Upper lobe of right lung (tissue), 1 donor: ENCODE data around the gene PPFIA2. TPM values are rescaled to one million over a fixed set of nuclear protein-coding genes. Genes with fewer than 3 reads are reported as not detected.
"Not testable (repeated sequence)": the region's sequence is repeated elsewhere in the genome, so short reads cannot be mapped to it uniquely, and the experiment has no call there.

Experiments
- ATAC-seq: fragments of 200-7000 bp; cut with Tn5 transposase; one replicate; pipeline ENCODE4 v1.9.1; 2020; ENCODE audit warnings: mild to moderate bottlenecking, moderate library complexity
- DNase-seq: peaks from one replicate; pipeline ENCODE4 v3.0.0-alpha.2; 2020
- H3K27ac ChIP-seq: fragments of 200-600 bp; one replicate; pipeline ENCODE4 v1.8.0; 2022
- H3K27me3 ChIP-seq: fragments of 200-600 bp; one replicate; pipeline ENCODE4 v1.8.0; 2022; ENCODE audit warnings: mild to moderate bottlenecking
- H3K36me3 ChIP-seq: fragments of 200-600 bp; one replicate; pipeline ENCODE4 v1.8.0; 2022
- H3K4me1 ChIP-seq: fragments of 200-600 bp; one replicate; pipeline ENCODE4 v1.8.0; 2022
- H3K4me3 ChIP-seq: fragments of 200-600 bp; one replicate; pipeline ENCODE4 v1.8.0; 2022; ENCODE audit warnings: mild to moderate bottlenecking
- H3K9me3 ChIP-seq: fragments of 200-600 bp; one replicate; pipeline ENCODE4 v1.8.0; 2022
- intact Hi-C: fragments of 100-400 bp; cut with DNase I; formaldehyde crosslinking; loops from one replicate; pipeline ENCODE4 v1.11.0; 2022
- total RNA-seq: library from RNA; stranded (reverse); fragmentation: NEBNext Ultra II Directional; extraction: Animal tissue kit (Norgen Biotek cat#: 25700); gene quantifications from one replicate; pipeline ENCODE4 v1.2.1, GENCODE V29; 2021
- TF ChIP-seq, protein P1 (sequence below): fragments of 200-600 bp; IDR thresholded peaks from one replicate; pipeline ENCODE4 v1.8.0; 2022; ENCODE audit warnings: antibody characterized with exemption
- donor health status: DM: no; HTN: yes; CAD: no; lungs with severe emphysema.

PPFIA2 gene
- total RNA-seq, 1 donor from 2014 or later, result 1.4 TPM

DNA sequence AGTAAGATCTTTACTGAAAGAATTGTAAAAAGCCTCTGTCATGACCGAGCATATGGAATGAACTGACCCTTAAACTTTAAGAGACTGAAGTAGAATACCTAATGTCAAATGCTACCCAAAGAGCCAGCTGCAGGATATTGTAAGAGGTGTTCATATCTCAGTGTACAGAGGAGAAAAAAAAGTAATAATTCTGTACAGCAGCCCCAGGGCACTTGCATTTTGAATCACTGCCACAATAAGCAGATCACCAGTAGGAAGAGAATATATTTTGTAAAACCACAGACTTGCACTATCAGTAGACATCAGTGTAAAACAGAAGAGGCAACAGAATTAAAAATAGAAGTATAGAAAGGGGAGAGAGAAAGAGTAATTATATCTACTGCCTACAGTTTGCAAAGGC lies 162.6 kb downstream of the PPFIA2 start:
- intact Hi-C loops, result no loop called here
- TF ChIP-seq, protein P1, sequence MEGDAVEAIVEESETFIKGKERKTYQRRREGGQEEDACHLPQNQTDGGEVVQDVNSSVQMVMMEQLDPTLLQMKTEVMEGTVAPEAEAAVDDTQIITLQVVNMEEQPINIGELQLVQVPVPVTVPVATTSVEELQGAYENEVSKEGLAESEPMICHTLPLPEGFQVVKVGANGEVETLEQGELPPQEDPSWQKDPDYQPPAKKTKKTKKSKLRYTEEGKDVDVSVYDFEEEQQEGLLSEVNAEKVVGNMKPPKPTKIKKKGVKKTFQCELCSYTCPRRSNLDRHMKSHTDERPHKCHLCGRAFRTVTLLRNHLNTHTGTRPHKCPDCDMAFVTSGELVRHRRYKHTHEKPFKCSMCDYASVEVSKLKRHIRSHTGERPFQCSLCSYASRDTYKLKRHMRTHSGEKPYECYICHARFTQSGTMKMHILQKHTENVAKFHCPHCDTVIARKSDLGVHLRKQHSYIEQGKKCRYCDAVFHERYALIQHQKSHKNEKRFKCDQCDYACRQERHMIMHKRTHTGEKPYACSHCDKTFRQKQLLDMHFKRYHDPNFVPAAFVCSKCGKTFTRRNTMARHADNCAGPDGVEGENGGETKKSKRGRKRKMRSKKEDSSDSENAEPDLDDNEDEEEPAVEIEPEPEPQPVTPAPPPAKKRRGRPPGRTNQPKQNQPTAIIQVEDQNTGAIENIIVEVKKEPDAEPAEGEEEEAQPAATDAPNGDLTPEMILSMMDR, result no peak
- DNase-seq, result no peak
- H3K9me3 ChIP-seq, result no peaks in the 10 kb centered on the region
- H3K4me1 ChIP-seq, result no peaks in the 10 kb centered on the region
- no peaks in the 10 kb centered on the region for H3K36me3 ChIP-seq
- H3K4me3 ChIP-seq, result no peak overlapping the region
- ATAC-seq, result no peak
- no peaks in the 10 kb centered on the region for H3K27me3 ChIP-seq
- no peak overlapping the region for H3K27ac ChIP-seq

- Histone ChIP-seq H3K9me3 (no peaks in the 10 kb centered on the region), H3K27ac (no peak overlapping the region), H3K4me1 (no peaks in the 10 kb centered on the region), H3K36me3 (no peaks in the 10 kb centered on the region), H3K27me3 (no peaks in the 10 kb centered on the region), H3K4me3 (no peak overlapping the region)
- intact Hi-C loops, result no loop called here
- TF ChIP-seq, protein P1, result no peak
- DNase-seq (peak; percentile 27), ATAC-seq (no peak)
Measured at GRCh38 chr12:81591256-81591655, 167.9 kb downstream of the PPFIA2 start.

GRCh38 chr12:81590703-81591102 lies 168.4 kb downstream of the PPFIA2 start:
- H3K27ac ChIP-seq, H3K36me3 ChIP-seq, DNase-seq, H3K27me3 ChIP-seq, H3K4me3 ChIP-seq, intact Hi-C loops, H3K9me3 ChIP-seq, H3K4me1 ChIP-seq, ATAC-seq: not testable (repeated sequence)

DNA sequence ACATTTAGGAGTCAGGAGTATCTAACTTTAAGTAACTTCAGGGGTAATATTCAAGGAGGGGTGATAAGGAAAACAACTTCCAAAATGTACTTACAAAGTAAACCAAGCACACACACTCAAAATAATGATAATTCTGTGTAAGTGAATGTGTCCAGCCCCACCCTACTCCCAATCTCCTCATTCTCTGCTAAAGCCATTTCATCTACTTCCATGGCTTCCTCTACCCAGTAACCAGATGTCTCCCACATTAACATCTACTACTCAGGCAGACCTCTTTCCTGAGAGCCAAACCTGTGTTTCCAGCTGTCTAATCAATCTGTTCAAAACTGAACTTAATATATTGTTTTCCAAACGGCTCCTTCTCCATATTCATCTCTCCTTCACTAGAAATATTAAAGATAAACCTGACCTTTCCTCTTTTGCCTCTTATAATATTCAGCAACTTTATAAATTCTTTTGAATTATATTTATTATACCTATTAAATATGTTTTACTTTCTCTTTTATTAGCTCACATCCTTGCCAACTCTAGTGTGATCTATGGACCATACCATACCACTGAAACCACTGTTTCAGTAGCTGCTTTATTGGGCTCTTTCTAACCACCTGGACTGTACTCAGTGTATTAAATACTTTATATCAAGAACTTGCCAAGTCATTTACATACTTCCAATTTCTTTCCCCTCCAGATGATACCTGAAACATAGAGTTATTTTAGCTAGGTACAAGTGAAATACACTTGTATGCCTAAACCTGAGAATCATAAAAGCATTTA lies 170.7 kb downstream of the PPFIA2 start:
- Histone ChIP-seq H3K36me3 (no peaks in the 10 kb centered on the region), H3K27ac (no peak overlapping the region), H3K4me1 (no peaks in the 10 kb centered on the region), H3K27me3 (no peaks in the 10 kb centered on the region), H3K9me3 (no peaks in the 10 kb centered on the region), H3K4me3 (no peak overlapping the region)
- DNase-seq (no peak), ATAC-seq (no peak)
- TF ChIP-seq, protein P1, result no peak
- intact Hi-C loops, result no loop called here

DNA sequence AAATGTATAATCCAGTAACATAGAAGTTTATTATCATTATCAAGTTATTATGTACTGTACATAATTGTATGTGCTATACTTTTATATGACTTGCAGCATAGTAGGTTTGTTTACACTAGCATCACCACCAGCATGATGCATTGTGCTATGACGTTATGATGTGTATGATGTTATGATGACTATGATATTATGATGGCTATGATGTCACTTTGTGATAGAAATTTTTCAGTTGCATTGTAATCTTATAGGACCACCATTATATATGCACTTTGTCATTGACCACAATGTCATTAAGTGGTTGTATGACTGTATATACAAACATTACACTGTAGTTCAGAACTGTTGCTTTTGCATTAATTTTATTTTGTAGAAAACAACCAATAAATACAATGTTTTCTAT lies 173.4 kb downstream of the PPFIA2 start:
- Histone ChIP-seq H3K36me3 (no peaks in the 10 kb centered on the region), H3K27me3 (no peaks in the 10 kb centered on the region), H3K9me3 (no peaks in the 10 kb centered on the region), H3K4me1 (no peaks in the 10 kb centered on the region), H3K27ac (no peak overlapping the region), H3K4me3 (no peak overlapping the region)
- TF ChIP-seq, protein P1, result no peak
- ATAC-seq (no peak), DNase-seq (no peak)
- intact Hi-C loops, result no loop called here

DNA sequence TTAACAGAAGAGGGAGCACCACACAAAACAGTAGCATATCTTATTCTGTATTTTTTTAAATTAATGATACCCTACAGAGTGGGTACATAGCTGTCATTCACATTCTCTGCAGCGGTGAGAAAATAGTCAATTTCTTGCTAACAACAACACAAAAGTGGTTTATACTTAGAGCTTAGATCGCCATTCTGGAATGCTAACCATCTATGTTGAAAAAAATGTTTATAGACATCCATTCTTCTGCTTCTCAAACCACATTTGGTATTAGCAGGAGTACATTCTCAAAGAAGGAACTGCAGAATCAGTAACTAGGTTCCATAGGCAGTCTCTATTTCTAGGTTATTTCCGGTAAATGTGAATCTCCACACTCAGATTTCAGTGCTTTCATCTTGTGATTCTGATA lies 185.9 kb downstream of the PPFIA2 start:
- Histone ChIP-seq H3K27ac (no peak overlapping the region), H3K27me3 (no peaks in the 10 kb centered on the region), H3K36me3 (no peaks in the 10 kb centered on the region), H3K9me3 (no peaks in the 10 kb centered on the region), H3K4me1 (no peaks in the 10 kb centered on the region), H3K4me3 (no peak overlapping the region)
- DNase-seq (no peak), ATAC-seq (no peak)
- TF ChIP-seq, protein P1, result no peak
- intact Hi-C loops, result no loop called here
